ENCODE measurements around the gene RASAL2.
A peak's percentile ranks its signal among the peaks of the same experiment; 100 is the strongest.
"Not testable (repeated sequence)": the region's sequence is repeated elsewhere in the genome, so short reads cannot be mapped to it uniquely, and the experiment has no call there.

The RASAL2 gene

GRCh38 chr1:178376008-178376407 lies 282.1 kb downstream of the RASAL2 start:
- H3K4me3 ChIP-seq (ENCODE audit: low read depth, low read length): no peak overlapping the region
- H3K4me1 ChIP-seq (ENCODE audit: control insufficient read depth, insufficient read depth, low read length, unreplicated experiment): peaks cover 12% of the 10 kb centered on the region
- no peak overlapping the region for H3K27ac ChIP-seq (ENCODE audit: low read depth, low read length)
- peaks cover 36% of the 10 kb centered on the region for H3K79me2 ChIP-seq (ENCODE audit: control insufficient read depth, insufficient read depth, low read length, unreplicated experiment)
- no peak overlapping the region for H2AFZ ChIP-seq (ENCODE audit: low read length, unreplicated experiment)
- H3K27me3 ChIP-seq (ENCODE audit: insufficient read depth, low read length): no peaks in the 10 kb centered on the region
- H3K36me3 ChIP-seq (ENCODE audit: insufficient read depth, low read length): no peaks in the 10 kb centered on the region

GRCh38 chr1:178379807-178380206 lies 285.9 kb downstream of the RASAL2 start:
- Histone ChIP-seq H3K4me1 (ENCODE audit: control insufficient read depth, insufficient read depth, low read length, unreplicated experiment) (peaks cover 3% of the 10 kb centered on the region), H2AFZ (ENCODE audit: low read length, unreplicated experiment) (no peak overlapping the region), H3K27me3 (ENCODE audit: insufficient read depth, low read length) (no peaks in the 10 kb centered on the region), H3K27ac (ENCODE audit: low read depth, low read length) (no peak overlapping the region), H3K79me2 (ENCODE audit: control insufficient read depth, insufficient read depth, low read length, unreplicated experiment) (peaks cover 17% of the 10 kb centered on the region), H3K4me3 (ENCODE audit: low read depth, low read length) (no peak overlapping the region), H3K36me3 (ENCODE audit: insufficient read depth, low read length) (no peaks in the 10 kb centered on the region)

GRCh38 chr1:178382372-178382771 lies 288.5 kb downstream of the RASAL2 start:
- Histone ChIP-seq H3K27me3 (ENCODE audit: insufficient read depth, low read length) (no peaks in the 10 kb centered on the region), H3K4me1 (ENCODE audit: control insufficient read depth, insufficient read depth, low read length, unreplicated experiment) (peaks cover 3% of the 10 kb centered on the region), H2AFZ (ENCODE audit: low read length, unreplicated experiment) (no peak overlapping the region), H3K79me2 (ENCODE audit: control insufficient read depth, insufficient read depth, low read length, unreplicated experiment) (peaks cover 11% of the 10 kb centered on the region), H3K36me3 (ENCODE audit: insufficient read depth, low read length) (no peaks in the 10 kb centered on the region), H3K27ac (ENCODE audit: low read depth, low read length) (no peak overlapping the region), H3K4me3 (ENCODE audit: low read depth, low read length) (no peak overlapping the region)

GRCh38 chr1:178385662-178386061 lies 291.8 kb downstream of the RASAL2 start:
- Histone ChIP-seq H3K27me3 (ENCODE audit: insufficient read depth, low read length) (no peaks in the 10 kb centered on the region), H3K79me2 (ENCODE audit: control insufficient read depth, insufficient read depth, low read length, unreplicated experiment) (peaks cover 14% of the 10 kb centered on the region), H3K27ac (ENCODE audit: low read depth, low read length) (no peak overlapping the region), H3K36me3 (ENCODE audit: insufficient read depth, low read length) (peaks cover 1% of the 10 kb centered on the region; the same call in 1 of the 2 replicates), H2AFZ (ENCODE audit: low read length, unreplicated experiment) (no peak overlapping the region), H3K4me3 (ENCODE audit: low read depth, low read length) (no peak overlapping the region), H3K4me1 (ENCODE audit: control insufficient read depth, insufficient read depth, low read length, unreplicated experiment) (peaks cover 24% of the 10 kb centered on the region)

GRCh38 chr1:178388418-178389145 lies 294.7 kb downstream of the RASAL2 start:
- H3K4me1 ChIP-seq (ENCODE audit: control insufficient read depth, insufficient read depth, low read length, unreplicated experiment): peaks cover 20% of the 10 kb centered on the region

GRCh38 chr1:178389441-178389840 lies 295.5 kb downstream of the RASAL2 start:
- Histone ChIP-seq H3K27ac (ENCODE audit: low read depth, low read length) (no peak overlapping the region), H3K4me3 (ENCODE audit: low read depth, low read length) (no peak overlapping the region), H2AFZ (ENCODE audit: low read length, unreplicated experiment) (no peak overlapping the region), H3K36me3 (ENCODE audit: insufficient read depth, low read length) (peaks cover 14% of the 10 kb centered on the region; the same call in 1 of the 2 replicates), H3K27me3 (ENCODE audit: insufficient read depth, low read length) (no peaks in the 10 kb centered on the region), H3K4me1 (ENCODE audit: control insufficient read depth, insufficient read depth, low read length, unreplicated experiment) (peaks cover 20% of the 10 kb centered on the region), H3K79me2 (ENCODE audit: control insufficient read depth, insufficient read depth, low read length, unreplicated experiment) (peaks cover 5% of the 10 kb centered on the region)

More at GRCh38 chr1:178388418-178389145, 294.7 kb downstream of the RASAL2 start:
- H3K36me3 ChIP-seq (ENCODE audit: insufficient read depth, low read length): peaks cover 14% of the 10 kb centered on the region; the same call in 1 of the 2 replicates
- H2AFZ ChIP-seq (ENCODE audit: low read length, unreplicated experiment): no peak overlapping the region
- no peak overlapping the region for H3K27ac ChIP-seq (ENCODE audit: low read depth, low read length)
- H3K79me2 ChIP-seq (ENCODE audit: control insufficient read depth, insufficient read depth, low read length, unreplicated experiment): peaks cover 5% of the 10 kb centered on the region
- peak overlapping the region; percentile 19; the same call in 1 of the 2 replicates for H3K4me3 ChIP-seq (ENCODE audit: low read depth, low read length)
- no peaks in the 10 kb centered on the region for H3K27me3 ChIP-seq (ENCODE audit: insufficient read depth, low read length)

- not testable (repeated sequence) for H3K27ac ChIP-seq (ENCODE audit: low read depth, low read length); H3K4me3 ChIP-seq (ENCODE audit: low read depth, low read length); H2AFZ ChIP-seq (ENCODE audit: low read length, unreplicated experiment); H3K27me3 ChIP-seq (ENCODE audit: insufficient read depth, low read length); H3K79me2 ChIP-seq (ENCODE audit: control insufficient read depth, insufficient read depth, low read length, unreplicated experiment)
- H3K4me1 ChIP-seq (ENCODE audit: control insufficient read depth, insufficient read depth, low read length, unreplicated experiment): peaks cover 20% of the 10 kb centered on the region
- peaks cover 14% of the 10 kb centered on the region; the same call in 1 of the 2 replicates for H3K36me3 ChIP-seq (ENCODE audit: insufficient read depth, low read length)
Observed at GRCh38 chr1:178390280-178390679, 296.4 kb downstream of the RASAL2 start.

- Histone ChIP-seq H2AFZ (ENCODE audit: low read length, unreplicated experiment) (no peak overlapping the region), H3K27me3 (ENCODE audit: insufficient read depth, low read length) (no peaks in the 10 kb centered on the region), H3K4me3 (ENCODE audit: low read depth, low read length) (no peak overlapping the region), H3K79me2 (ENCODE audit: control insufficient read depth, insufficient read depth, low read length, unreplicated experiment) (peaks cover 3% of the 10 kb centered on the region), H3K36me3 (ENCODE audit: insufficient read depth, low read length) (peaks cover 18% of the 10 kb centered on the region; the same call in 1 of the 2 replicates), H3K27ac (ENCODE audit: low read depth, low read length) (no peak overlapping the region), H3K4me1 (ENCODE audit: control insufficient read depth, insufficient read depth, low read length, unreplicated experiment) (peaks cover 16% of the 10 kb centered on the region)
Observed at GRCh38 chr1:178393370-178393769, 299.5 kb downstream of the RASAL2 start.

- H3K36me3 ChIP-seq (ENCODE audit: insufficient read depth, low read length): peaks cover 9% of the 10 kb centered on the region; the same call in 1 of the 2 replicates
- H3K4me3 ChIP-seq (ENCODE audit: low read depth, low read length): no peak overlapping the region
- peaks cover 9% of the 10 kb centered on the region for H3K79me2 ChIP-seq (ENCODE audit: control insufficient read depth, insufficient read depth, low read length, unreplicated experiment)
- H3K4me1 ChIP-seq (ENCODE audit: control insufficient read depth, insufficient read depth, low read length, unreplicated experiment): no peaks in the 10 kb centered on the region
- no peak overlapping the region for H2AFZ ChIP-seq (ENCODE audit: low read length, unreplicated experiment)
- no peaks in the 10 kb centered on the region for H3K27me3 ChIP-seq (ENCODE audit: insufficient read depth, low read length)
- no peak overlapping the region for H3K27ac ChIP-seq (ENCODE audit: low read depth, low read length)
Observed at GRCh38 chr1:178396789-178397188, 302.9 kb downstream of the RASAL2 start.

- Histone ChIP-seq H3K4me1 (ENCODE audit: control insufficient read depth, insufficient read depth, low read length, unreplicated experiment) (no peaks in the 10 kb centered on the region), H3K27ac (ENCODE audit: low read depth, low read length) (no peak overlapping the region), H2AFZ (ENCODE audit: low read length, unreplicated experiment) (no peak overlapping the region)
Observed at GRCh38 chr1:178397678-178398077, 303.8 kb downstream of the RASAL2 start.

GRCh38 chr1:178399177-178399728 lies 305.3 kb downstream of the RASAL2 start:
- no peak overlapping the region for H3K4me3 ChIP-seq (ENCODE audit: low read depth, low read length)
- no peaks in the 10 kb centered on the region for H3K27me3 ChIP-seq (ENCODE audit: insufficient read depth, low read length)
- H3K27ac ChIP-seq (ENCODE audit: low read depth, low read length): no peak overlapping the region
- peaks cover 9% of the 10 kb centered on the region for H3K79me2 ChIP-seq (ENCODE audit: control insufficient read depth, insufficient read depth, low read length, unreplicated experiment)
- H2AFZ ChIP-seq (ENCODE audit: low read length, unreplicated experiment): no peak overlapping the region
- no peaks in the 10 kb centered on the region for H3K4me1 ChIP-seq (ENCODE audit: control insufficient read depth, insufficient read depth, low read length, unreplicated experiment)
- peaks cover 4% of the 10 kb centered on the region; the same call in 1 of the 2 replicates for H3K36me3 ChIP-seq (ENCODE audit: insufficient read depth, low read length)

More at GRCh38 chr1:178397678-178398077, 303.8 kb downstream of the RASAL2 start:
- H3K36me3 ChIP-seq (ENCODE audit: insufficient read depth, low read length): peaks cover 4% of the 10 kb centered on the region; the same call in 1 of the 2 replicates
- H3K4me3 ChIP-seq (ENCODE audit: low read depth, low read length): no peak overlapping the region
- peaks cover 9% of the 10 kb centered on the region for H3K79me2 ChIP-seq (ENCODE audit: control insufficient read depth, insufficient read depth, low read length, unreplicated experiment)
- H3K27me3 ChIP-seq (ENCODE audit: insufficient read depth, low read length): no peaks in the 10 kb centered on the region

Data from ACC112 (cell line).